GM23338 (cell line): Measurements from ENCODE around the gene ARHGAP1. TPM values are rescaled to one million over a fixed set of nuclear protein-coding genes. Genes with fewer than 3 reads are reported as not detected.

ENCODE experiments used
- ATAC-seq: fragments of 200-7000 bp; cut with Tn5 transposase; 3 replicates; pipeline ENCODE4 v1.9.1; 2020
- DNase-seq: peaks from one replicate; pipeline ENCODE4 v3.0.0-alpha.2; 2015; ENCODE audit warnings: low spot score
- H2AFZ ChIP-seq: fragments of 200-600 bp; sonication (generic); 2 replicates; pipeline ENCODE4 v1.8.0; 2016; ENCODE audit warnings: antibody characterized with exemption, mild to moderate bottlenecking, moderate library complexity
- H3F3A ChIP-seq: fragments of 200-600 bp; sonication (generic); replicated peaks from 2 replicates; pipeline ENCODE4 v1.8.0; 2017; ENCODE audit warnings: antibody characterized with exemption, mixed run types, low read depth
- H3K27ac ChIP-seq: fragments of 200-600 bp; sonication (generic); 2 replicates; pipeline ENCODE4 v1.6.1; 2016; ENCODE audit warnings: low read depth
- H3K27me3 ChIP-seq: fragments of 200-600 bp; sonication (generic); 2 replicates; pipeline ENCODE4 v1.8.0; 2016; ENCODE audit warnings: mild to moderate bottlenecking, mixed run types, moderate library complexity; ENCODE audit not compliant: insufficient read depth
- H3K36me3 ChIP-seq: fragments of 200-600 bp; sonication (generic); 2 replicates; pipeline ENCODE4 v1.8.0; 2016; ENCODE audit warnings: mild to moderate bottlenecking; ENCODE audit not compliant: insufficient read depth
- H3K4me1 ChIP-seq: fragments of 200-600 bp; sonication (generic); 2 replicates; pipeline ENCODE4 v1.8.0; 2016; ENCODE audit warnings: mild to moderate bottlenecking, moderate library complexity; ENCODE audit not compliant: insufficient read depth
- H3K4me2 ChIP-seq: fragments of 200-600 bp; sonication (generic); 2 replicates; pipeline ENCODE4 v1.7.1; 2017; ENCODE audit warnings: mixed run types
- H3K4me3 ChIP-seq: fragments of 200-600 bp; sonication (generic); 2 replicates; pipeline ENCODE4 v1.6.1; 2016; ENCODE audit warnings: mixed run types
- H3K79me2 ChIP-seq: fragments of 200-600 bp; sonication (generic); replicated peaks from 2 replicates; pipeline ENCODE4 v1.8.0; 2017; ENCODE audit warnings: mild to moderate bottlenecking; ENCODE audit not compliant: insufficient read depth
- H3K9me2 ChIP-seq: fragments of 200-600 bp; sonication (generic); 2 replicates; pipeline ENCODE4 v1.8.0; 2017; ENCODE audit not compliant: insufficient read depth
- H4K20me1 ChIP-seq: fragments of 200-600 bp; sonication (generic); replicated peaks from 2 replicates; pipeline ENCODE4 v1.8.0; 2017; ENCODE audit warnings: mild to moderate bottlenecking; ENCODE audit not compliant: insufficient read depth
- H3K27ac Mint-ChIP-seq: 2 replicates; pipeline ENCODE4 v1.8.0; 2020; ENCODE audit warnings: inconsistent platforms, mild to moderate bottlenecking, moderate library complexity, mixed read lengths
- H3K27me3 Mint-ChIP-seq: 3 replicates; pipeline ENCODE4 v1.8.0; 2022; ENCODE audit warnings: low read depth, mild to moderate bottlenecking, moderate library complexity, mixed read lengths, inconsistent platforms; ENCODE audit not compliant: insufficient read depth, poor library complexity
- H3K36me3 Mint-ChIP-seq: 3 replicates; pipeline ENCODE4 v1.8.0; 2021; ENCODE audit warnings: low read depth, mild to moderate bottlenecking, inconsistent platforms, moderate library complexity, mixed read lengths
- H3K4me1 Mint-ChIP-seq: 3 replicates; pipeline ENCODE4 v1.8.0; 2020; ENCODE audit warnings: mild to moderate bottlenecking, inconsistent platforms, mixed read lengths
- H3K4me3 Mint-ChIP-seq: 3 replicates; pipeline ENCODE4 v1.8.0; 2021; ENCODE audit warnings: moderate library complexity, mild to moderate bottlenecking, inconsistent platforms, mixed read lengths
- H3K9me3 Mint-ChIP-seq: 3 replicates; pipeline ENCODE4 v1.8.0; 2020; ENCODE audit warnings: moderate library complexity, mild to moderate bottlenecking, inconsistent platforms, mixed read lengths
- CREB1 ChIP-seq: fragments of 250-450 bp; sonication (Bioruptor Pico); IDR thresholded peaks from 2 replicates; pipeline ENCODE4 v1.5.0; 2020; ENCODE audit warnings: low read depth, mild to moderate bottlenecking, moderate library complexity
- ETS1 ChIP-seq: IDR thresholded peaks from 2 replicates; pipeline ENCODE4 v1.6.1; 2016; ENCODE audit warnings: antibody characterized with exemption
- EZH2 ChIP-seq: fragments of 200-600 bp; sonication (generic); IDR thresholded peaks from one replicate; pipeline ENCODE4 v1.8.0; 2017; ENCODE audit warnings: antibody characterized with exemption, mild to moderate bottlenecking, low read depth; ENCODE audit not compliant: unreplicated experiment
- EZH2phosphoT487 ChIP-seq: fragments of 200-600 bp; sonication (generic); IDR thresholded peaks from one replicate; pipeline ENCODE4 v1.8.1; 2018; ENCODE audit warnings: antibody characterized with exemption; ENCODE audit not compliant: unreplicated experiment
- JUNB ChIP-seq: IDR thresholded peaks from one replicate; pipeline ENCODE4 v1.6.1; 2016; ENCODE audit warnings: antibody characterized with exemption; ENCODE audit not compliant: unreplicated experiment
- NANOG ChIP-seq: IDR thresholded peaks from 2 replicates; pipeline ENCODE4 v1.6.1; 2016; ENCODE audit warnings: antibody characterized with exemption, borderline replicate concordance
- POLR2AphosphoS5 ChIP-seq: IDR thresholded peaks from 2 replicates; pipeline ENCODE4 v1.6.1; 2016; ENCODE audit warnings: antibody characterized with exemption, low read depth
- STAT1 ChIP-seq: IDR thresholded peaks from one replicate; pipeline ENCODE4 v1.6.1; 2016; ENCODE audit warnings: antibody characterized with exemption; ENCODE audit not compliant: unreplicated experiment
- ZNF114 ChIP-seq: fragments of 250-450 bp; sonication (Bioruptor Pico); IDR thresholded peaks from 2 replicates; pipeline ENCODE4 v1.5.0; 2020; ENCODE audit warnings: mild to moderate bottlenecking, moderate library complexity
- ZNF331 ChIP-seq: fragments of 250-450 bp; sonication (Bioruptor Pico); IDR thresholded peaks from 2 replicates; pipeline ENCODE4 v1.5.0; 2020; ENCODE audit warnings: low read depth, mild to moderate bottlenecking, moderate library complexity
- ZNF462 ChIP-seq: fragments of 250-450 bp; sonication (Bioruptor Pico); IDR thresholded peaks from 2 replicates; pipeline ENCODE4 v1.5.0; 2020; ENCODE audit warnings: mild to moderate bottlenecking, moderate library complexity
- polyA plus RNA-seq: library from polyadenylated mRNA; unstranded; fragments of >200 nt; fragmentation: Nextera tagmentation; extraction: Ambion mirVana; gene quantifications from 2 replicates; pipeline ENCODE4 v1.2.1, GENCODE V29; 2016
- total RNA-seq: library from RNA; depleted of rRNA; stranded (reverse); fragments of >200 nt; shearing (Covaris generic); gene quantifications from 2 replicates; pipeline ENCODE4 v1.2.3, GENCODE V29; 2014
- TF ChIP-seq, protein P1 (sequence below): IDR thresholded peaks from one replicate; pipeline ENCODE4 v1.6.1; 2018; ENCODE audit warnings: antibody characterized with exemption; ENCODE audit not compliant: unreplicated experiment
- TF ChIP-seq, protein P2 (sequence below), 2 experiments: fragments of 200-600 bp in 1 of 2; sonication (generic) in 1 of 2; conservative IDR thresholded peaks; 2 replicates each; pipeline versions ENCODE4 v1.5.1 to v1.6.1; 2016 to 2017; ENCODE audit warnings: antibody characterized with exemption in 2 of 2, low read depth in 2 of 2, mild to moderate bottlenecking in 2 of 2, moderate library complexity in 1 of 2

Gene ARHGAP1
- total and polyA plus RNA-seq, 2 experiments from 2014 or later = 23.4 to 38.1 TPM

DNA sequence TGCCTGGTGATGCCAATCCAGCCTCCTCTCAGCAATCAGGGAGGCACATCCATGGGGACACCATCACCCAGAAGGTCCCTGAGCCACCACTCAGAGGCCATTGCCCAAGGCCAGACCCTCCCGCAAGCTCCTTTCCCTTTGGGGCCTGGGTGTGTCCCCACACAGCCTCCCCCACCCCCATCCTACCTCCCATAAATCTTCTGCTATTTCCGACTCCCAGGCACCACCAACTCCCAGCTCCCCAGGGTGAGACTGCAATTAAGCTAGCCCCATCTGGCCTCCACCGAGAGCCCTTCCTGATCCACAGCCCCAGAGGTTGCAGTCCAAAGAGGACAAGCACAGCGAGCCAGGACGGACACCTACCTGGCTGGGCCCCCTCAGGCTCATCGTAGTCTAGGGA is 6.3 kb downstream of the ARHGAP1 start:
- no peaks in the 10 kb centered on the region for H4K20me1 ChIP-seq
- peaks cover 5% of the 10 kb centered on the region; the same call in 1 of the 2 replicates for H3K79me2 ChIP-seq
- no peak overlapping the region for H3K4me3 ChIP-seq
- peaks cover 4% of the 10 kb centered on the region; the same call in 1 of the 3 replicates for H3K36me3 Mint-ChIP-seq
- no peak for DNase-seq
- no peak overlapping the region for H3K27ac Mint-ChIP-seq
- H3K4me3 Mint-ChIP-seq = no peak overlapping the region
- no peaks in the 10 kb centered on the region for H3F3A ChIP-seq
- H3K4me1 ChIP-seq = no peaks in the 10 kb centered on the region
- H3K27ac ChIP-seq = no peak overlapping the region
- no peaks in the 10 kb centered on the region for H3K9me3 Mint-ChIP-seq
- no peaks in the 10 kb centered on the region for H3K36me3 ChIP-seq
- no peak for ATAC-seq
- peaks cover 12% of the 10 kb centered on the region; the same call in 2 of the 3 replicates for H3K4me1 Mint-ChIP-seq
- no peak for TF ChIP-seq ZNF331 (CRISPR knock-in tag)
- TF ChIP-seq ZNF114 (CRISPR knock-in tag) = no peak
- TF ChIP-seq NANOG = no peak
- no peak for TF ChIP-seq EZH2phosphoT487
- no peak for TF ChIP-seq ZNF462 (CRISPR knock-in tag)
- no peak for TF ChIP-seq JUNB
- no peak for TF ChIP-seq POLR2AphosphoS5
- no peak for TF ChIP-seq EZH2
- no peak for TF ChIP-seq STAT1
- TF ChIP-seq, protein P1, sequence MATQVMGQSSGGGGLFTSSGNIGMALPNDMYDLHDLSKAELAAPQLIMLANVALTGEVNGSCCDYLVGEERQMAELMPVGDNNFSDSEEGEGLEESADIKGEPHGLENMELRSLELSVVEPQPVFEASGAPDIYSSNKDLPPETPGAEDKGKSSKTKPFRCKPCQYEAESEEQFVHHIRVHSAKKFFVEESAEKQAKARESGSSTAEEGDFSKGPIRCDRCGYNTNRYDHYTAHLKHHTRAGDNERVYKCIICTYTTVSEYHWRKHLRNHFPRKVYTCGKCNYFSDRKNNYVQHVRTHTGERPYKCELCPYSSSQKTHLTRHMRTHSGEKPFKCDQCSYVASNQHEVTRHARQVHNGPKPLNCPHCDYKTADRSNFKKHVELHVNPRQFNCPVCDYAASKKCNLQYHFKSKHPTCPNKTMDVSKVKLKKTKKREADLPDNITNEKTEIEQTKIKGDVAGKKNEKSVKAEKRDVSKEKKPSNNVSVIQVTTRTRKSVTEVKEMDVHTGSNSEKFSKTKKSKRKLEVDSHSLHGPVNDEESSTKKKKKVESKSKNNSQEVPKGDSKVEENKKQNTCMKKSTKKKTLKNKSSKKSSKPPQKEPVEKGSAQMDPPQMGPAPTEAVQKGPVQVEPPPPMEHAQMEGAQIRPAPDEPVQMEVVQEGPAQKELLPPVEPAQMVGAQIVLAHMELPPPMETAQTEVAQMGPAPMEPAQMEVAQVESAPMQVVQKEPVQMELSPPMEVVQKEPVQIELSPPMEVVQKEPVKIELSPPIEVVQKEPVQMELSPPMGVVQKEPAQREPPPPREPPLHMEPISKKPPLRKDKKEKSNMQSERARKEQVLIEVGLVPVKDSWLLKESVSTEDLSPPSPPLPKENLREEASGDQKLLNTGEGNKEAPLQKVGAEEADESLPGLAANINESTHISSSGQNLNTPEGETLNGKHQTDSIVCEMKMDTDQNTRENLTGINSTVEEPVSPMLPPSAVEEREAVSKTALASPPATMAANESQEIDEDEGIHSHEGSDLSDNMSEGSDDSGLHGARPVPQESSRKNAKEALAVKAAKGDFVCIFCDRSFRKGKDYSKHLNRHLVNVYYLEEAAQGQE = no peak
- no peak for TF ChIP-seq CREB1 (CRISPR knock-in tag)
- no peak for TF ChIP-seq ETS1
- TF ChIP-seq, protein P2, sequence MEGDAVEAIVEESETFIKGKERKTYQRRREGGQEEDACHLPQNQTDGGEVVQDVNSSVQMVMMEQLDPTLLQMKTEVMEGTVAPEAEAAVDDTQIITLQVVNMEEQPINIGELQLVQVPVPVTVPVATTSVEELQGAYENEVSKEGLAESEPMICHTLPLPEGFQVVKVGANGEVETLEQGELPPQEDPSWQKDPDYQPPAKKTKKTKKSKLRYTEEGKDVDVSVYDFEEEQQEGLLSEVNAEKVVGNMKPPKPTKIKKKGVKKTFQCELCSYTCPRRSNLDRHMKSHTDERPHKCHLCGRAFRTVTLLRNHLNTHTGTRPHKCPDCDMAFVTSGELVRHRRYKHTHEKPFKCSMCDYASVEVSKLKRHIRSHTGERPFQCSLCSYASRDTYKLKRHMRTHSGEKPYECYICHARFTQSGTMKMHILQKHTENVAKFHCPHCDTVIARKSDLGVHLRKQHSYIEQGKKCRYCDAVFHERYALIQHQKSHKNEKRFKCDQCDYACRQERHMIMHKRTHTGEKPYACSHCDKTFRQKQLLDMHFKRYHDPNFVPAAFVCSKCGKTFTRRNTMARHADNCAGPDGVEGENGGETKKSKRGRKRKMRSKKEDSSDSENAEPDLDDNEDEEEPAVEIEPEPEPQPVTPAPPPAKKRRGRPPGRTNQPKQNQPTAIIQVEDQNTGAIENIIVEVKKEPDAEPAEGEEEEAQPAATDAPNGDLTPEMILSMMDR (conservative IDR thresholded peaks at IDR 0.05; ENCODE audit: low read depth in 2 of 2) = no peak
- H3K27me3 Mint-ChIP-seq = peaks cover 1% of the 10 kb centered on the region
- no peaks in the 10 kb centered on the region for H3K9me2 ChIP-seq
- no peak overlapping the region for H2AFZ ChIP-seq
- no peak overlapping the region for H3K4me2 ChIP-seq
- no peaks in the 10 kb centered on the region for H3K27me3 ChIP-seq
